Esophagus muscularis mucosa (tissue), 4 donors: ENCODE results near the gene HDLBP. TPM values are rescaled to one million over a fixed set of nuclear protein-coding genes. Genes with fewer than 3 reads are reported as not detected.

ENCODE experiments used
- DNase-seq: peaks from one replicate; pipeline ENCODE4 v3.0.0-alpha.2; 2017; ENCODE audit errors: extremely low spot score
- H3K27ac ChIP-seq, 4 donors: fragments of 200-600 bp; sonication (generic); replicated peaks in 1 of 4; 1 replicate in 3 of 4; 2 replicates in 1 of 4; pipeline ENCODE4 v1.5.1; 2016 to 2019; ENCODE audit warnings: mild to moderate bottlenecking in 1 of 4
- H3K27me3 ChIP-seq, 4 donors: fragments of 200-600 bp; sonication (generic); one replicate each; pipeline versions ENCODE4 v1.5.1 to v1.6.0; 2016 to 2019
- H3K36me3 ChIP-seq, 4 donors: fragments of 200-600 bp; sonication (generic); one replicate each; pipeline ENCODE4 v1.5.1; 2016 to 2019
- H3K4me1 ChIP-seq, 4 donors: fragments of 200-600 bp; sonication (generic); one replicate each; pipeline ENCODE4 v1.5.1; 2016 to 2019
- H3K4me3 ChIP-seq, 4 donors: fragments of 200-600 bp; sonication (generic); 1 replicate in 2 of 4; 2 replicates in 2 of 4; pipeline ENCODE4 v1.5.1; 2016 to 2019; ENCODE audit warnings: mild to moderate bottlenecking in 4 of 4, moderate library complexity in 1 of 4
- H3K9me3 ChIP-seq, 4 donors: fragments of 200-600 bp; sonication (generic); 1 replicate in 3 of 4; 2 replicates in 1 of 4; pipeline ENCODE4 v1.5.1; 2016 to 2019
- CTCF ChIP-seq, 3 experiments: fragments of 200-600 bp in 2 of 3; fragments of 450-650 bp in 1 of 3; sonication (generic) in 2 of 3; IDR thresholded peaks; one replicate each; pipeline ENCODE4 v1.5.1; 2017 to 2019; ENCODE audit warnings: antibody characterized with exemption in 3 of 3, mild to moderate bottlenecking in 2 of 3, moderate library complexity in 1 of 3
- EP300 ChIP-seq: sonication (generic); formaldehyde crosslinking; IDR thresholded peaks from one replicate; pipeline ENCODE4 v1.6.1; 2017; ENCODE audit warnings: antibody characterized with exemption
- POLR2A ChIP-seq: fragments of 450-650 bp; IDR thresholded peaks from one replicate; pipeline ENCODE4 v1.6.1; 2017; ENCODE audit warnings: antibody characterized with exemption, moderate library complexity, mild to moderate bottlenecking, low read depth
- POLR2AphosphoS5 ChIP-seq, 2 donors: sonication (generic); formaldehyde crosslinking; IDR thresholded peaks; one replicate each; pipeline ENCODE4 v1.6.1; 2017; ENCODE audit warnings: antibody characterized with exemption in 2 of 2
- WGBS: methylation state at CpG from one replicate; pipeline ENCODE4 v1.1.5; 2018; 5-methylcytosine and 5-hydroxymethylcytosine counted together
- intact Hi-C: fragments of 100-400 bp; cut with DNase I; formaldehyde crosslinking; loops from one replicate; pipeline ENCODE4 v1.15.1; 2023
- total RNA-seq, 4 donors: library from RNA; depleted of rRNA; stranded (reverse); fragments of >200 nt; gene quantifications; one replicate each; pipeline versions ENCODE4 v1.1.0 to v1.2.1, GENCODE V29; 2016

The HDLBP gene
- total RNA-seq, 4 donors from 2014 or later, result 263 to 479 (median 304) TPM

DNA sequence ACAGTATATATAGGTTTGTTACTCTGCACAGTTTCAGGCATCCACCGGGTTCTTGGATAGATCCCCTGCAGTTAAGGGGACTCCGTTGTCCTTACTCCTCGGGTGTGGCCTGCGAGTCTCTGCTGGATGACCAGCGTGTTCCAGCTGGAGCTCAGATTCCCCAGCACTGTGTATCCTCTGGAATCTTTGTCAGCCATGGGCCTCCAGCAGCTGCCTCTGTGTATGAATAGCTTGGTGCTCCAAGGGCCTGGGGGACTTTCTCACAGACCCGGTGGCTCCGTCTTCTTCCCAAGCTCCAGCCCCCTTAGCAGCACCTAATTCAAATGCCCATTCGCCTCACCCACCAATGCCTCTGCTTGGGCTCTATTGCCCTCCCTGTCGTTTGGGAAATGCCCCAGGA, 120.7 kb downstream of the HDLBP start:
- intact Hi-C loops, result no loop called here
- TF ChIP-seq EP300 (no peak), POLR2A (no peak), POLR2AphosphoS5 (IDR thresholded peaks at IDR 0.05) (no peak), CTCF (IDR thresholded peaks at IDR 0.05) (no peak)
- no peaks in the 10 kb centered on the region for H3K9me3 ChIP-seq
- no peak overlapping the region for H3K27ac ChIP-seq
- no peaks in the 10 kb centered on the region for H3K27me3 ChIP-seq
- H3K4me1 ChIP-seq, result no peaks in the 10 kb centered on the region
- WGBS, result 78% methylated on average over 9 of the region's 9 CpGs
- no peaks in the 10 kb centered on the region for H3K36me3 ChIP-seq
- no peak overlapping the region for H3K4me3 ChIP-seq
- no peak for DNase-seq

DNA sequence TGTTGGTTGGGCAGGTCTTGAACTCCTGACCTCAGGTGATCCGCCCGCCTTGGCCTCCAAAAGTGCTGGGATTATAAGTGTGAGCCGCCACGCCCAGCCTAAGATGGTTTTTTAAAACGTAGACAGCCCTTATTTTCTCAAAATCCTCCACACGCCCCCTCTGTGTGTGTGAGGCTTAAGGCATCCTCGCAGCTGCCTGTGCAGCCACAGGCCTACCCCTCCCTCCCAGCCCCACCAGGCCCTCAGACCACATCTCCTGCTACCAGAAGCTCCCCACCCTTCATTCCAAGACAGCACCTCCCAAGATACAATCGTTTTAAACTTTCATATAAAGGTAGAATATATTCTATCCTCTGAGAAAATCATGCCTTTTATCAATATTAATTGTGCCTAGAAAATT, 122.2 kb downstream of the HDLBP start:
- TF ChIP-seq CTCF (IDR thresholded peaks at IDR 0.05) (no peak), POLR2A (no peak), EP300 (no peak), POLR2AphosphoS5 (IDR thresholded peaks at IDR 0.05) (no peak)

GRCh38 chr2:241191081-241191480, 124.4 kb downstream of the HDLBP start:
- Histone ChIP-seq H3K36me3 (no peaks in the 10 kb centered on the region), H3K4me3 (no peak overlapping the region), H3K4me1 (no peaks in the 10 kb centered on the region), H3K27ac (no peak overlapping the region), H3K27me3 (peaks cover 0 to 19% (median 0%) of the 10 kb centered on the region in 4 donors), H3K9me3 (no peaks in the 10 kb centered on the region)
- no peak for DNase-seq
- no peak for TF ChIP-seq EP300
- no peak for TF ChIP-seq POLR2A
- no peak for TF ChIP-seq CTCF (IDR thresholded peaks at IDR 0.05)
- TF ChIP-seq POLR2AphosphoS5 (IDR thresholded peaks at IDR 0.05), result no peak
- WGBS, result 80% methylated on average over 13 of the region's 14 CpGs
- intact Hi-C loops, result no loop called here

More for the DNA sequence above, 122.2 kb downstream of the HDLBP start:
- H3K9me3 ChIP-seq, result no peaks in the 10 kb centered on the region
- H3K4me3 ChIP-seq, result no peak overlapping the region
- peaks cover 0 to 7% (median 0%) of the 10 kb centered on the region in 4 donors for H3K27me3 ChIP-seq
- intact Hi-C loops, result no loop called here
- WGBS, result 84% methylated on average over 8 of the region's 8 CpGs
- no peaks in the 10 kb centered on the region for H3K4me1 ChIP-seq
- no peaks in the 10 kb centered on the region for H3K36me3 ChIP-seq
- no peak overlapping the region for H3K27ac ChIP-seq
- DNase-seq, result no peak

GRCh38 chr2:241190291-241190981, 125.0 kb downstream of the HDLBP start:
- H3K27me3 ChIP-seq, result peaks cover 0 to 19% (median 0%) of the 10 kb centered on the region in 4 donors
- WGBS, result 100% methylated on average over 1 of the region's 19 CpGs
- intact Hi-C loops, result no loop called here
- no peak for TF ChIP-seq POLR2A
- TF ChIP-seq EP300, result no peak
- TF ChIP-seq CTCF (IDR thresholded peaks at IDR 0.05), result no peak
- TF ChIP-seq POLR2AphosphoS5 (IDR thresholded peaks at IDR 0.05), result no peak
- H3K4me3 ChIP-seq, result no peak overlapping the region
- no peaks in the 10 kb centered on the region for H3K36me3 ChIP-seq
- H3K9me3 ChIP-seq, result no peaks in the 10 kb centered on the region
- H3K4me1 ChIP-seq, result no peaks in the 10 kb centered on the region
- H3K27ac ChIP-seq, result no peak overlapping the region
- no peak for DNase-seq

GRCh38 chr2:241189856-241190201, 125.6 kb downstream of the HDLBP start:
- no peak for DNase-seq
- WGBS, result 90% methylated on average over 4 of the region's 15 CpGs
- H3K4me1 ChIP-seq, result no peaks in the 10 kb centered on the region
- intact Hi-C loops, result no loop called here
- H3K36me3 ChIP-seq, result no peaks in the 10 kb centered on the region
- H3K27me3 ChIP-seq, result peaks cover 0 to 19% (median 0%) of the 10 kb centered on the region in 4 donors
- H3K27ac ChIP-seq, result no peak overlapping the region
- H3K9me3 ChIP-seq, result no peaks in the 10 kb centered on the region
- H3K4me3 ChIP-seq, result no peak overlapping the region
- TF ChIP-seq CTCF (IDR thresholded peaks at IDR 0.05) (no peak), POLR2A (no peak), POLR2AphosphoS5 (IDR thresholded peaks at IDR 0.05) (no peak), EP300 (no peak)
